ENCODE measurements around the gene IFITM10. TPM values are rescaled to one million over a fixed set of nuclear protein-coding genes. Genes with fewer than 3 reads are reported as not detected.

IFITM10 gene
- total and polyA plus RNA-seq, 9 of the 15 experiments (the other 6 are each of a cell fraction or from before 2014, with no cell fraction given) = 0.08 to 0.13 (median 0.09) TPM; not detected in 6

DNA sequence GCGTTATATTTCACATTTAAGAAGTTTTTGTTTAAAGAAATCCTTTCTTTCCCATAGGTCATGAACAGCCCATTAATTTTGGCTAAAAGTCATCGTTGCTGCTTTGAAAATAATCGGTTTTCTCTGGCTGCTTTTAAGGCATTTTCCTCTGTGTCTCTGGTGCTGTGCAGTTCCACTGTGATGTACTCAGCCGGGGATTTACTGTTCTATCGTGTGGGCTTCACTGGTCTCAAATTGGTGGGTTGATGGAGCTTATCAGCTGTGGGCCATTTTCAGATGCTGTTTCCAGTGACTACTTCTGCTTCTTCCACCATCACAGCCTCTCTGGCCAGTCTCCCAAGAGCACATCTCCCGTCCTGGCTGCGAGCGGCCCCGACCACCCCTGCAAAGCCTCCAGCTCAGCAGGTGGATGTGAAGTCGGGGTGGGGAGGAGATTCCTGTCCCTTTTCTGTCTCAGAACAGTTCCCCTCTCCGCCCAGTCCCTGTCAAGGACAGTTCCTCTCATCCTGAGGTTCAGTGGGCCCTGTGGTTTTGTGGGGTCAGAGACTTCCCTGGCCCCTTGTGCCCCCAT lies 20.3 kb downstream of the IFITM10 start (continued):
- TF ChIP-seq ZKSCAN8 (CRISPR knock-in tag; IDR thresholded peaks at IDR 0.05) = no peak
- no peak for TF ChIP-seq ZNF282 (CRISPR knock-in tag; IDR thresholded peaks at IDR 0.05)
- no peak for TF ChIP-seq THAP7 (CRISPR knock-in tag; IDR thresholded peaks at IDR 0.05)
- TF ChIP-seq ASH1L (IDR thresholded peaks at IDR 0.05; ENCODE audit: borderline replicate concordance, low read depth, partially characterized antibody) = no peak
- no peak for TF ChIP-seq LARP7 (IDR thresholded peaks at IDR 0.05)
- no peak for TF ChIP-seq ZNF76 (CRISPR knock-in tag; IDR thresholded peaks at IDR 0.05; ENCODE audit: borderline replicate concordance)
- TF ChIP-seq, protein P1, sequence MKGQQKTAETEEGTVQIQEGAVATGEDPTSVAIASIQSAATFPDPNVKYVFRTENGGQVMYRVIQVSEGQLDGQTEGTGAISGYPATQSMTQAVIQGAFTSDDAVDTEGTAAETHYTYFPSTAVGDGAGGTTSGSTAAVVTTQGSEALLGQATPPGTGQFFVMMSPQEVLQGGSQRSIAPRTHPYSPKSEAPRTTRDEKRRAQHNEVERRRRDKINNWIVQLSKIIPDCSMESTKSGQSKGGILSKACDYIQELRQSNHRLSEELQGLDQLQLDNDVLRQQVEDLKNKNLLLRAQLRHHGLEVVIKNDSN (CRISPR knock-in tag; IDR thresholded peaks at IDR 0.05) = no peak
- no peak for TF ChIP-seq GABPB1 (CRISPR knock-in tag; IDR thresholded peaks at IDR 0.05)
- no peak for TF ChIP-seq CBX1 (IDR thresholded peaks at IDR 0.05; ENCODE audit: low read depth)
- no peak for TF ChIP-seq PYGO2 (tag; IDR thresholded peaks at IDR 0.05)

GRCh38 chr11:1729692-1730011 lies 20.7 kb downstream of the IFITM10 start:
- in situ Hi-C loops (cut with MboI) = loop anchor here (5.0 kb wide), 1 partner anchor 33 kb away; the partner anchor contains the start of gene CTSD
- TF ChIP-seq NFE2L1 (tag; IDR thresholded peaks at IDR 0.05; ENCODE audit: borderline replicate concordance, low read depth) (peak; percentile 70), TAF1 (IDR thresholded peaks at IDR 0.05; ENCODE audit: control insufficient read depth, extremely low read depth, insufficient read depth, low read length, severe bottlenecking) (no peak), MAFF (IDR thresholded peaks at IDR 0.05; ENCODE audit: low read length) (peak; percentile 32; the same call in 1 of the 2 replicates), MAFK (IDR thresholded peaks at IDR 0.05; ENCODE audit: low read length) (peak; percentile 54; the same call in 1 of the 2 replicates), ARID3A (IDR thresholded peaks at IDR 0.05; ENCODE audit: borderline replicate concordance, low read depth, low read length) (no peak), NFE2 (IDR thresholded peaks at IDR 0.05; ENCODE audit: low read depth) (peak; percentile 80), ZNF316 (IDR thresholded peaks at IDR 0.05) (peak; percentile 69; the same call in 1 of the 2 replicates), FOSL1 (tag; conservative IDR thresholded peaks at IDR 0.05) (peak; percentile 30; the same call in 1 of the 2 replicates)
- Histone ChIP-seq H4K20me1 (replicated peaks; ENCODE audit: control insufficient read depth, insufficient read depth, low read length) (no peaks in the 10 kb centered on the region), H3K4me2 (ENCODE audit: insufficient read depth, low read length) (peak overlapping the region; percentile 60), H3K4me3 (no peak overlapping the region), H3K9ac (ENCODE audit: insufficient read depth in 1 of 2, low read depth in 2 of 2, low read length in 2 of 2) (no peak overlapping the region; a peak in 1 of 4 replicates), H3K27ac (ENCODE audit: extremely low read depth, low read depth, low read length) (no peak overlapping the region), H3K36me3 (ENCODE audit: control insufficient read depth, insufficient read depth, low read length) (no peaks in the 10 kb centered on the region), H3K79me2 (ENCODE audit: control insufficient read depth, insufficient read depth, low read length) (no peaks in the 10 kb centered on the region), H3K9me3 (replicated peaks; ENCODE audit: control insufficient read depth, insufficient read depth, low read depth, low read length) (peaks cover 7% of the 10 kb centered on the region; the same call in 1 of the 2 replicates), H3K9me1 (ENCODE audit: control insufficient read depth, insufficient read depth, low read length) (no peaks in the 10 kb centered on the region), H3K27me3 (ENCODE audit: control insufficient read depth in 2 of 2, insufficient read depth in 2 of 2, low read length in 2 of 2) (peaks cover 22 to 66% of the 10 kb centered on the region in 2 experiments), H2AFZ (ENCODE audit: low read depth, low read length) (no peak overlapping the region), H3K4me1 (replicated peaks in 1 of 2; ENCODE audit: control insufficient read depth in 2 of 2, insufficient read depth in 2 of 2, low read length in 2 of 2) (no peaks in the 10 kb centered on the region; a peak in 2 of 5 replicates)
- ATAC-seq (no peak; the same call in 2 of the 3 replicates), DNase-seq (ENCODE audit: extremely low read depth in 1 of 4, low spot score in 3 of 4) (no peak), FAIRE-seq (no peak)
- BruUV-seq (replicated peaks) = no TSS peak
- ChIA-PET POLR2A (interaction anchor here (0.7 kb wide), 1 partner anchor 367 kb away, joined by 3 read pairs; no protein-coding TSS in a partner anchor), CTCF (ENCODE audit: low intra/inter-chr PET ratio) (no interaction called here)
- WGBS (ENCODE audit: insufficient coverage, low coverage, missing lambda C conversion rate) = 3% methylated on average over 9 of the region's 9 CpGs
- intact Hi-C loops (cut with micrococcal nuclease) = no loop called here

Measured in K562 (cell line).